Caco-2 (cell line): Measurements from ENCODE around the gene CDPF1. TPM values are rescaled to one million over a fixed set of nuclear protein-coding genes. Genes with fewer than 3 reads are reported as not detected.

Experiments used
- BruUV-seq: library from RNA; stranded (reverse); fragments of 400-500 nt; replicated peaks from 2 replicates; lab custom pipeline; 2021; lab: Mats Ljungman, UMichigan
- CTCF ChIA-PET: fragments of 300-600 bp; sonication (Branson Sonifier 250); formaldehyde crosslinking; loops from one replicate; lab custom pipeline; 2022; ENCODE audit warnings: antibody characterized with exemption; lab: Charles Lee
- POLR2A ChIA-PET: fragments of 300-600 bp; sonication (Branson Sonifier 250); formaldehyde crosslinking; loops from one replicate; lab custom pipeline; 2022; ENCODE audit warnings: antibody characterized with exemption; lab: Charles Lee
- DNase-seq, 2 experiments: peaks; one replicate each; pipeline versions ENCODE4 v3.0.0 to v3.0.0-alpha.2; 2020 to 2022
- H3K27me3 ChIP-seq: replicated peaks from 2 replicates; pipeline ENCODE4 v1.6.0; 2011; ENCODE audit warnings: low read length; ENCODE audit not compliant: control insufficient read depth, insufficient read depth
- H3K36me3 ChIP-seq: 2 replicates; pipeline ENCODE4 v1.5.1; 2011; ENCODE audit warnings: low read length; ENCODE audit not compliant: control insufficient read depth, insufficient read depth
- H3K4me1 ChIP-seq: fragments of 250-450 bp; sonication (Bioruptor Pico); 2 replicates; pipeline ENCODE4 v1.5.1; 2020; ENCODE audit warnings: mild to moderate bottlenecking
- H3K4me3 ChIP-seq: 2 replicates; pipeline ENCODE4 v1.5.1; 2011; ENCODE audit warnings: low read depth, mild to moderate bottlenecking, control low read depth, low read length
- H3K9me3 ChIP-seq: fragments of 250-450 bp; sonication (Bioruptor Pico); 2 replicates; pipeline ENCODE4 v1.5.1; 2020; ENCODE audit warnings: mild to moderate bottlenecking, moderate library complexity
- H3K27ac Mint-ChIP-seq: one replicate; pipeline ENCODE4 v1.8.0; 2022; ENCODE audit warnings: mixed read lengths; ENCODE audit not compliant: unreplicated experiment
- H3K27me3 Mint-ChIP-seq: one replicate; pipeline ENCODE4 v1.8.0; 2022; ENCODE audit warnings: mixed read lengths; ENCODE audit not compliant: insufficient read depth, unreplicated experiment
- H3K36me3 Mint-ChIP-seq: one replicate; pipeline ENCODE4 v1.8.0; 2022; ENCODE audit warnings: mild to moderate bottlenecking, mixed read lengths; ENCODE audit not compliant: insufficient read depth, unreplicated experiment
- H3K4me1 Mint-ChIP-seq: one replicate; pipeline ENCODE4 v1.8.0; 2022; ENCODE audit warnings: low read depth, mixed read lengths; ENCODE audit not compliant: unreplicated experiment
- H3K4me3 Mint-ChIP-seq: one replicate; pipeline ENCODE4 v1.8.0; 2022; ENCODE audit warnings: mild to moderate bottlenecking, moderate library complexity, mixed read lengths; ENCODE audit not compliant: unreplicated experiment
- H3K9me3 Mint-ChIP-seq: one replicate; pipeline ENCODE4 v1.8.0; 2022; ENCODE audit warnings: mixed read lengths; ENCODE audit not compliant: unreplicated experiment
- CTCF ChIP-seq, 2 experiments: fragments of 200-600 bp in 1 of 2; IDR thresholded peaks; 1 replicate in 1 of 2; 2 replicates in 1 of 2; pipeline versions ENCODE4 v1.5.1 to v1.8.0; 2011 to 2022; ENCODE audit warnings: antibody characterized with exemption in 1 of 2, control low read depth in 1 of 2, inconsistent platforms in 1 of 2, low read depth in 1 of 2, low read length in 1 of 2, mild to moderate bottlenecking in 1 of 2, moderate library complexity in 1 of 2; ENCODE audit not compliant: insufficient read depth in 1 of 2, severe bottlenecking in 1 of 2, unreplicated experiment in 1 of 2
- intact Hi-C: fragments of 100-400 bp; cut with micrococcal nuclease; formaldehyde crosslinking; loops from one replicate; pipeline ENCODE4 v1.10.0; 2022; ENCODE audit not compliant: unreplicated experiment
- total RNA-seq: library from RNA; stranded (reverse); gene quantifications from 2 replicates; pipeline ENCODE4 v1.2.3, GENCODE V29; 2022

CDPF1 gene
- total RNA-seq, 1 experiment from 2014 or later, result 7.2 TPM

DNA sequence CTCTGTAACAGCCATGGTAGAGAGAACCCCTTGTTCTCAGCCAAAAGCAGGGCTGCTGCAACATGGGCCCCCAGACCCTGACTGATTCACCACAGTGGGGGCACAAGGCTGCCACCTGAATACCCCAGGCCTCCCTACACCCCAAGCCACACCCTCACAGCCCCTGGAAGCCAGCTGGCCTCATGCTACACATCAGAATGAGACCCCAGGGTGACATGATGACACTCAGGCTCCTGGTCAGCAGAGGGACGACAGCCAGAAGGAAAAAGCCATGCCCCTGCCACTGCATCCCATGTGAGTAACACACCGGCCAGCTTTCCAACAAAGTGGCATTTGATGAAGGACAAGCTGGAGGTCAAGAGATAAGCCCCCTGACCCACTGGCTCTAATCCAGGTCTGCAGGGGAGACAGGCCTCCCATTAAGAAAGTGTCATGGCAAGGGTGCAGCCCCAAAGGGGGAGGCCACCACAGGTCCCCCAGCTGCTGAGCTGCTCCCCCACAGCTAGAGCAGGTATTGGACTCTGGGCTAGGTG is 2.6 kb downstream of the CDPF1 start:
- Histone ChIP-seq H3K4me1 (peaks cover 12% of the 10 kb centered on the region), H3K27me3 (no peaks in the 10 kb centered on the region), H3K9me3 (no peaks in the 10 kb centered on the region), H3K36me3 (no peaks in the 10 kb centered on the region), H3K4me3 (no peak overlapping the region)
- CTCF ChIA-PET, result no interaction called here
- intact Hi-C loops, result no loop called here
- H3K27me3 Mint-ChIP-seq, result no peaks in the 10 kb centered on the region
- H3K4me3 Mint-ChIP-seq, result no peak overlapping the region
- no peak for TF ChIP-seq CTCF (IDR thresholded peaks at IDR 0.05; ENCODE audit: insufficient read depth in 1 of 2, low read depth in 1 of 2, low read length in 1 of 2, severe bottlenecking in 1 of 2, unreplicated experiment in 1 of 2)
- H3K27ac Mint-ChIP-seq, result no peak overlapping the region
- no peaks in the 10 kb centered on the region for H3K9me3 Mint-ChIP-seq
- BruUV-seq, result no TSS peak
- H3K4me1 Mint-ChIP-seq, result peaks cover 7% of the 10 kb centered on the region
- H3K36me3 Mint-ChIP-seq, result no peaks in the 10 kb centered on the region
- no peak for DNase-seq
- POLR2A ChIA-PET, result interaction anchor here (0.6 kb wide), 1 partner anchor 21 kb away, joined by 5 read pairs; the partner anchor contains the start of gene TTC38

- Histone ChIP-seq H3K36me3 (no peaks in the 10 kb centered on the region), H3K27me3 (no peaks in the 10 kb centered on the region), H3K4me1 (peaks cover 8% of the 10 kb centered on the region), H3K4me3 (no peak overlapping the region), H3K9me3 (no peaks in the 10 kb centered on the region)
- DNase-seq, result no peak
- CTCF ChIA-PET, result interaction anchor here (0.7 kb wide), 1 partner anchor 49 kb away, joined by 3 read pairs; no protein-coding TSS in a partner anchor
- POLR2A ChIA-PET, result no interaction called here
- no peaks in the 10 kb centered on the region for H3K36me3 Mint-ChIP-seq
- intact Hi-C loops, result no loop called here
- no peaks in the 10 kb centered on the region for H3K27me3 Mint-ChIP-seq
- H3K9me3 Mint-ChIP-seq, result no peaks in the 10 kb centered on the region
- no peak overlapping the region for H3K4me3 Mint-ChIP-seq
- H3K4me1 Mint-ChIP-seq, result peaks cover under 1% of the 10 kb centered on the region
- BruUV-seq, result no TSS peak
- TF ChIP-seq CTCF (IDR thresholded peaks at IDR 0.05; ENCODE audit: insufficient read depth in 1 of 2, low read depth in 1 of 2, low read length in 1 of 2, severe bottlenecking in 1 of 2, unreplicated experiment in 1 of 2), result no peak
- no peak overlapping the region for H3K27ac Mint-ChIP-seq
These were observed 3.9 kb downstream of the CDPF1 start for GRCh38 chr22:46246178-46246577.

GRCh38 chr22:46245511-46245910 is 4.6 kb downstream of the CDPF1 start:
- CTCF ChIA-PET, result no interaction called here

More at GRCh38 chr22:46245511-46245910, 4.6 kb downstream of the CDPF1 start:
- H3K4me1 ChIP-seq, result peaks cover 14% of the 10 kb centered on the region
- no peak for DNase-seq
- TF ChIP-seq CTCF (IDR thresholded peaks at IDR 0.05; ENCODE audit: insufficient read depth in 1 of 2, low read depth in 1 of 2, low read length in 1 of 2, severe bottlenecking in 1 of 2, unreplicated experiment in 1 of 2), result no peak
- no peaks in the 10 kb centered on the region for H3K36me3 Mint-ChIP-seq
- POLR2A ChIA-PET, result no interaction called here
- no peaks in the 10 kb centered on the region for H3K4me1 Mint-ChIP-seq
- no peaks in the 10 kb centered on the region for H3K27me3 Mint-ChIP-seq
- intact Hi-C loops, result no loop called here
- H3K4me3 ChIP-seq, result no peak overlapping the region
- no peaks in the 10 kb centered on the region for H3K36me3 ChIP-seq
- H3K4me3 Mint-ChIP-seq, result no peak overlapping the region
- H3K27ac Mint-ChIP-seq, result no peak overlapping the region
- H3K27me3 ChIP-seq, result no peaks in the 10 kb centered on the region
- BruUV-seq, result no TSS peak
- H3K9me3 ChIP-seq, result no peaks in the 10 kb centered on the region
- H3K9me3 Mint-ChIP-seq, result no peaks in the 10 kb centered on the region
